GM19099 (cell line): ENCODE data around the gene HECW1.

Experiments
- POLR2A ChIP-seq: IDR thresholded peaks from 3 replicates; pipeline ENCODE4 v1.6.1; 2011; ENCODE audit warnings: low read depth; ENCODE audit not compliant: insufficient read length; ENCODE audit errors: extremely low read depth

HECW1 gene

DNA sequence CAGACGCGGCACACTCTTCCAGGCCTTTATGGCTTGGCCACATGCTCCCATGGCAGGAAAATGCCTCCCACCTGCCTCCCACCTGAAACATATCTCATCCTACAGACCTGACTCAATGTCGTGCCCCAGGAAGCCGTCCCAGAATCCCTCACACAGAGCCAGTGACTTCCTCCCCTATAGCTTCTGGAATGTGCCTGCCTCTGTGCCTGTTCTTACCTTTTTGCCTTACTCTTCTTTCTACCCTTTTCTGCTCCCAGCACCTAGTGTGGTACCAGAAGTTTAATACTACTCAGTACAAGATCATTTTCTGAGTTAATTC lies 346.5 kb downstream of the HECW1 start:
- no peak for TF ChIP-seq POLR2A

DNA sequence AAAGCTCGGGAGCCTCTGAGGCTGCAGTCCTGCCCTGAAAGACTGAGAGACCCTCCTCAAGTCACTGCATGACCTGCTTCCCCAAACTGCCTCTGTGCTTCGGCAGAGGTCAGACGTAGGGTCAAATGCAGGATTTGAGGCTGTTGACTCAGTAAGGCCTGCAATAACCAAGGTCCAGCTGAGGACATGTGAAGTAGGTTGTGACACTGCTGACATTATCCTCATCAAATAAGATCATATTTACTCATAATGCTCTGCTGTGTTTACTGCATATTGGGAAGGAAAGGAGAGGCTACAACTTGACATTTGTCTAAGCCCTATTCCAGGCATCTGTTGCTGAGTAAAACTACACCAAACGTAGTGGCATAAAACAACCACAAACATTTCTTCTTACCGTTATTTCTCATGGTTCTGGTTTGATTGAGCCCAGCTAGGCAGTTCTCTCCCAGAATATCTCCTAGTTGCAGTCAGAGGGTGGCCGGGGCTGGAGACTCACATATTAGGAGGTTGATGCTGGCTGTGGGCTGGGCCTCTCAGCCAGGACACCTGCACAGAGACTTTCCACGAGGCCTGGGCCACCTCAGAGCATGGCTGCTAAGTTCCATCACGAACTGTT lies 348.4 kb downstream of the HECW1 start:
- no peak for TF ChIP-seq POLR2A

DNA sequence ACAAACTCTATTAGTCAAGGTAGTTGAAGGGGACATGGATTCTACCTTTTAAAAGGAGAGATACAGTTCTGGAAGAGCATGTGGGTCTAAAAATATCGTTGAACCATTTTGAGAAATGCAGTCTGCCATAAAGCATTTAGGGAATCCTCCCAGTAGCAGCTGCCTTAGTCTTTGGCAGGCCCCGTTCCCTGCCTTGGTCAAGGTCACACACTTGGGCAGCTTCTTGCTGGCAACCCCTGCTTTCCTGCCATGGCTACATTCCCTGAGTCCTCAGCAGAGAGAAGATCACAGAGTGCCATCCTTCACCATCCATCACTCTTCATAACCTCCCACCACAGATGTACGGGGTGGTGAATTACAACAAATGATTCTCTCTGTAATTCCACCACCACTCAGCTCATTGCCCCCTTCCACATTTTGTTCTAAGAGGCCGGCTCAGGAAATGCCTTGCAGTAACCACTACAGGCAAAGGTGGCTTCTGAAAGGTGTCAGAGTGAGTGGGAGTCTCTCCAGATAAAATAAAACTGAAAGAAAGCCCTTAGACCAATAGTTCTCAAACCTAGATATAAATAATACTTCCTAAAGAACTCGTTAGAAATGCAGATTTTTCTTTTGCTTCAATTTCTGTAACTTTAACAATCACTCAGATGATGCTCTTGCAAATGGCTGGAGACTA lies 349.0 kb downstream of the HECW1 start:
- TF ChIP-seq POLR2A, result no peak

DNA sequence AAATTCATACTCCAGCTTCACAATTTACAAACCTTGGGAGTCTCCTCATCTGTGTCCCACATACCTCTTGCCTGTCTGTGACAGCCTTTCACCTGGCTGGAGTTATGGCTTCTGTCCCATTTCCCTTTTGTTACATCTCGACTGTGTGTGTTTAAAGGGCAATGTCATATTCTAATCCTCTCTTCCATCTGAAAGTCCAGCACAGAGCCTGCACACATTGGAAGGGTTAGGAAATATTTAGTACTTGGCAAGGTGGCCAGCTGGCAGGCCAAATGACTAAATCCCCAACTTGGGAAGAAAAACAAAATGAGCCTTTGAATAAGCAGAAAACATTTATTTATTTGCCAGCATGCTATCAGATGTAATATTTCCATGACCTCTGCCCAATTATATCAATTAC lies 350.4 kb downstream of the HECW1 start:
- no peak for TF ChIP-seq POLR2A

DNA sequence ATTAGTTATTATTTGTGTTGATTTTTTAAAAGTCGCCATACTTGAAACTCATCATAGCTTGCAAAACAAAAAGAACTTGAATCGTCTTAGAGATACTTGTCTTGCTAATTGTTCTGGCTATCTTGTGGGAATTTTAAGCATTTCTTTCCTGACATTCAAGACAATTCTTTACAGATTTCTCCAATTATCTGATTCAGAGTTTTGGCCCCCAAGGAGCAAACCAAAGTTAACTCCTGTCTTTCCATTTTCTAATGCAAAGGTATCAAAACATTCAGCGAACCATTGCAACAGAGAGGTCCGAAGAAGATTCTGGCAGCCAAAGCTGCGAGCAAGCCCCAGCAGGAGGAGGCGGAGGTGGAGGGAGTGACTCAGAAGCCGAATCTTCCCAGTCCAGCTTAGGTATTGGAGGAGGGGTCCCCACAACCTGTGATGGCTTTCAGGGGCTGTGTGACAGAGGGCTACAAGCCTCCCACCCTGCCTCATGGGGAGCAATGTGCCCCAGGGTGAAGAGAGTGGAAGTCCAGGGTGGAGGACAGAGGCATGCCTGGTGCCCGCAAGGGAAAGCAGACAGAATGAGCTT lies 351.0 kb downstream of the HECW1 start:
- no peak for TF ChIP-seq POLR2A

DNA sequence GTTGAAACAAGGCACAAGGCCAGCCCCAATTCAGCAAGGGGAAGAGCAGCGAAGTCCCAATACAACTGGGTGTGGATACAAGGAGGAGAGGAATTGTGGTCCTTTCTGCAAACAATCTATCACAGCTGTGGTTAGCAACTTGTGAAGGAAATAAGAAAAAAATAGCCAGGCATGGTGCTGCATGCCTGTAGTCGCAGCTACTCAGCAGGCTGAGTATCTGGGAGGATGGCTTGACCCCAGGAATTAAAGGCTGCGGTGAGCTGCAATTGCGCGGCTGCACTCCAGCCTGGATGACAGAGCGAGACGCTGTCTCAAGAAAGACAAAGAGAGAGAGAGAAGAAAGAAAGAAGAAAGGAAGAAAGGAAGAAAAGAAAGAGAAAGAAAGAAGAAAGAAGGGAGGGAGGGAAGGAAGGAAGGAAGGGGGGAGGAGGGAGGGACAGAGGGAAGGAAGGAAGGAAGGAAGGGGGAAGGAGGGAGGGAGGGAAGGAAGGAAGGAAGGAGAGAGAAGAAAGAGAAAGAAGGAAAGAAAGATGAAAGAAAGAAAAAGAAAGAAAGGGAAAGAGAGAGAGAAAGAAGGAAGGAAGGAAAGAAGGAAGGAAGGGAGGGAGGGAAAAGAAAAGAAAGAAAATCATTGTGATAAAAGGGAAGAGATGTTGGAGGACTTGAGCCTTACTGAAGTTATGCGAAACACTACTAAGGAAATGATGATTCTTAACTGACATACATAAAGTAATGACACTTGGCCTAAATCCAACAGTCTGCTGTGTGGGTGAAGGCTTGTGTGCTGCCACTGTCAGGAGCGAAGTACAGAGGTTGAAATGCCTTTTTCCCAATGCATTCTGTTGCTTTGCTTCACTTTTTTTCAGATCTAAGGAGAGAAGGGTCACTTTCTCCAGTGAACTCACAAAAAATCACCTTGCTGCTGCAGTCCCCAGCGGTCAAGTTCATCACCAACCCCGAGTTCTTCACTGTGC lies 353.4 kb downstream of the HECW1 start:
- TF ChIP-seq POLR2A, result no peak

DNA sequence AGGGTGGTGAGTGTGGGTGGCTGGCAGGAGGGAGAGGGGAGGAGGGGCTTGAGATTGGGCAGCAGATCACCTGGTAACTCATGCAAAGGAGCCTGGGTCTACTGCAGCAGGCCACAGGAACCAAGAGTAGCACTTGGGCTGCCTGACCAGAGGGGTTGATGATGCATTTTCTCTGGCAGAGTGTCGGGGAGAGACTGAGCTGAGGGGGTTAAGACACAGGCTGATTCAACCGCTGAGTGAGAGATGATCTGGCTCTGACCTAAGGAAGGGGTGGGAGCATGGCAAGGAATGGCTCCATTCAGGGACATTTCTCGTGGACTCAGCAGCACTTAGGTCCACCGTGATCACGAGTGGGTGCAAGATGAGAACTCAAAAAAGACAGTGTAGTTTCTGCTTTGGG lies 355.0 kb downstream of the HECW1 start:
- no peak for TF ChIP-seq POLR2A

DNA sequence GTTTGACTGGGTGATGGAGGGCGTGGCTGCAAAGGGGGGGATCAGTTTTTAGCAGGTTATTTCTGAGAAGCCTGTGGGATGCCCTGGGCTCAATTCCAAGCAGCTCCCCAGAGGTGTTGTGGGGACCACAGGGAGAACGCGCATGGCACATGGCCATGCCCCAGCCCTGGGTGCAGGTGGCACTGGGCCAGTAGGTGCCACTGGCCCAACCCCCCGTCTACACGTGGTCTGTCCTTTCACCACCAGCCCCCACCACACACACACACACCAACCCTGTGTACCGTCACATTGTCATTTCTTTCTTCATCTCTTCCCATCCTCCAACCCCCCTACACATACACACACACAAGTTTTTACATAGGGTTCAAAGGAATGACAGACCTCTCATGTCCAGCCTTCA lies 355.4 kb downstream of the HECW1 start:
- no peak for TF ChIP-seq POLR2A

DNA sequence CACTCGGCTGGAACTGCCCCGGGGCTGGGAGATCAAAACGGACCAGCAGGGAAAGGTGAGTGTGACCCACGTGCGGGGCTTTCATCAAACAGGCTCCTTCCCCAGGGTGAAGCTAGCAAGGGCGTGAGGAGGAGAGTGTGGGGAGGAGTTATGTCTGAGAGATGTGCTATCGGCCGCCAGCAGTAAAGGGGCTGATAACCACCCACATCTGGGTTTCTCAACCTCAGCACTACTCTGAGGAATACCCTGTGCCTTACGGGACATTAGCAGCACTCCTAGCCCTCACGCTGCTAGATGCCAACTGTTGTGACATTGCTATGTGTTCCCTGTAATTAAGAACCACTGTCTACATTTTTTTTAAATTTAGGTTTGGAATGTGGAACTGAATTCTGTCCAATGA lies 356.6 kb downstream of the HECW1 start:
- no peak for TF ChIP-seq POLR2A

DNA sequence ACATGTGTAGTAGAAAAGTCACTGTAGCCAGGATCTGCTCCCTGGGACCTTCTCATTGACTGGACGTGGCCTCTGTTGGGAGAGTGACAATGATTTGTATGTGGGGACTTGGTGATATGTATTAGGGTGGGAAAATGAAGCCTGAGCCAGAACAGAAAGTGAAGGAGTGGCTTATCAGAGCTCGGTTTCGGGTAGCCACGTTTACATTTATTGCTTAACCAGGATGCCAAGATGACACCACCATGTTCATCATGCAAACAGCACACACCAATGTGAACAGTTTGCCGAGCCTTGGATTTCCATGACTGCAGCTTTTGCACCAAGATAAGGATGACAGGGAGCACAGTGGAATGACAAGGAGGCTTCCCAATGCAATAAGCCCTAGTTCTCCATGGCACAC lies 357.7 kb downstream of the HECW1 start:
- TF ChIP-seq POLR2A, result no peak

DNA sequence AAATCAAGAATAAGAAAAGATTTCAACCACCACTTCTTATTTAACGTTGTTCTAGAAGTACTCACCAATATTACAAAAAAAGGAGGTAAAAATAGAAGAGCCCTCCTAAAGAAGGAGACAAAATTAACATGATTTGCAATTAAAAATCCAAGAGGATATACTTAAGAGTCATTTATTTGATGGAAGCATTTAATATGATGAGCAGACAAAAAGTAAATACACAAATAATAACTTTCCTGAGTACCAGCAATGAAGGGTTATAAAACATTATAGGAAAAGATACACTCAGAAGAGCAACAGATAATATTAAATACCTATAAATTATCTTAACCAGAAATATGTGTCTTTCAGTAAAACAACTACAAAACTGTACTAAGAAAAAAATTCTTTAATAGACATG lies 363.5 kb downstream of the HECW1 start:
- TF ChIP-seq POLR2A, result no peak

DNA sequence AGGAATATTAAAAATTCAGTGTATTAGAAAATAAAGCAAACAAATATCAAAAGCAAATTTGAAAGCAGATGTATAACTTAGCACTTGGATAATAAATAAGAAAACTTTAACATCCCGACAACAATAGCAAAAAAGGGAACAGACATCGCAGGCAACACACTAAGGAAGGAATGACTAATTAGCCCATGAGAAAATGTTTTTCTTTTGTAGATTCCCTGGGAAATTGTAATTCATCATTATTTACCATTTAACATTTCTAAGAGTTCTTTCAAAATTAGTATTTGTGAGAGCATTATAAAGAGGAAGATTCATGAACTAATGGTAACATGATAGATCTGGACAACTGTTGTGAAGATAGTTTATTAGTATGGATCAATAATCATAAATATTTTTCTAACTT lies 364.4 kb downstream of the HECW1 start:
- TF ChIP-seq POLR2A, result no peak

DNA sequence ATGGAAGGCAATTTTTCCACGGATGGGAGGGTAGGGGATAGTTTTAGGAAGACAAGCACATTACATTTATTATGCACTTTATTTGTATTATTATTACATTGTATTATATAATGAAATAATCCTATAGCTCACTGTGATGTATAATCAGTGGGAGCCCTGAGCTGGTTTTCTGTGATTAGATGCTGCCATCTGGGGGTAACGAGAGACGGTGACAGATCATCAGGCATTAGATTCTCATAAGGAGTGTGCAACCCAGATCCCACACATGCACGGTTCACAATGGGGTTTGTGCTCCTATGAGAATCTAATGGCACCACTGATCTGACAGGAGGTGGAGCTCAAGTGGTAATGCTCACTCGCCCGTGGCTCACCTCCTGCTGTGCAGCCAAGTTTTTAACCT lies 366.6 kb downstream of the HECW1 start:
- no peak for TF ChIP-seq POLR2A

DNA sequence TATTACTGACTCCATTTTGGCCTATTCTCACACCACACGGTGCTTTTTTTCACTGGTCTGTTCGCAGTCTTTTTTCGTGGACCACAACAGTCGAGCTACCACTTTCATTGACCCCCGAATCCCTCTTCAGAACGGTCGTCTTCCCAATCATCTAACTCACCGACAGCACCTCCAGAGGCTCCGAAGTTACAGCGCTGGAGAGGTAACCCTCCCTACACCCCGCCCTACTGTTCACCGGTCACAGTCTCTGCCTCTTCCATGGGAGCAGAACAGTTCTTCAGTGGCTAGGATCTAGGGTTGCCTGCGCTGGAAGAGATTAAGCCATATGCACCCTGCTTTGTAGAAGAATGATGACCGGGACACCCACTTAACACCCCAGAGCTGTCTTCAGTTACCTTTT lies 367.1 kb downstream of the HECW1 start:
- TF ChIP-seq POLR2A, result no peak

DNA sequence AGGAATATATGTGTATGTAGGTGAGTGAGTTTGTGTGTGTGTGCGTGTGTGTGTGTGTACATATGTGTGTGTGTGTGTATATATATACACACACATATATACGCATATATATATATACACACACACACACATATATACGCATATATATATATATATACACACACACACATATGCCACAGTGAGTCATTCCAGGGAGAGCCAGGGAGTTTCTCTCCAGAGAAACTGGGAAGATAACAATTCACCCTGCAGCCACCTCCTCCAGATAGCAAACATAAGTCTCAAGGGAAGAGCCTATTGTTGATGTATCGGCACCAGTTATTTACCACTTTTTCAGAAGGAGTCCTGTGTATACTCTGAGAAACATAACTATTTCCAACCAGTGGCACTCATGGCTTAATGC lies 368.1 kb downstream of the HECW1 start:
- no peak for TF ChIP-seq POLR2A
